ENCODE data around the gene PLEKHA8.

The PLEKHA8 gene

DNA sequence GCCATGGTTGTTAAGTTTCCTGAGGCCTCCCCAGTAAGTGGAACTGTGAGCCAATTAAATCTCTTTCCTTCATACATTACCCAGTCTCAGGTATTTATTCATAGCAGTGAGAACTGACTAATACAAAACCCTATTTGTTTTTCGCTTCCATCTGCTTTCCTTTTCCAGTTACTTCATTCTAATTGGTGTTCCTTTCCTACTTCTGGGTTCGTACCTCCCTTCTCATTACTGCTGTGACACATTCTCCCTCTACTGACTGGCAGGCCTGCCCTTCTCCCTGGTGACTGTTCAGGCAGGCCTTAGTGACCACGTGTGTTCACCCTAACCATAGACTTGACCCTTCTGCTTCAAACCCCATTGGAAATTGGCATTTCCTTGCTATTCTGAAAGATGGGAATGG, 144.2 kb downstream of the PLEKHA8 start:
- no peak overlapping the region for H3K27ac ChIP-seq
- TF ChIP-seq, protein P1, sequence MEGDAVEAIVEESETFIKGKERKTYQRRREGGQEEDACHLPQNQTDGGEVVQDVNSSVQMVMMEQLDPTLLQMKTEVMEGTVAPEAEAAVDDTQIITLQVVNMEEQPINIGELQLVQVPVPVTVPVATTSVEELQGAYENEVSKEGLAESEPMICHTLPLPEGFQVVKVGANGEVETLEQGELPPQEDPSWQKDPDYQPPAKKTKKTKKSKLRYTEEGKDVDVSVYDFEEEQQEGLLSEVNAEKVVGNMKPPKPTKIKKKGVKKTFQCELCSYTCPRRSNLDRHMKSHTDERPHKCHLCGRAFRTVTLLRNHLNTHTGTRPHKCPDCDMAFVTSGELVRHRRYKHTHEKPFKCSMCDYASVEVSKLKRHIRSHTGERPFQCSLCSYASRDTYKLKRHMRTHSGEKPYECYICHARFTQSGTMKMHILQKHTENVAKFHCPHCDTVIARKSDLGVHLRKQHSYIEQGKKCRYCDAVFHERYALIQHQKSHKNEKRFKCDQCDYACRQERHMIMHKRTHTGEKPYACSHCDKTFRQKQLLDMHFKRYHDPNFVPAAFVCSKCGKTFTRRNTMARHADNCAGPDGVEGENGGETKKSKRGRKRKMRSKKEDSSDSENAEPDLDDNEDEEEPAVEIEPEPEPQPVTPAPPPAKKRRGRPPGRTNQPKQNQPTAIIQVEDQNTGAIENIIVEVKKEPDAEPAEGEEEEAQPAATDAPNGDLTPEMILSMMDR (conservative IDR thresholded peaks at IDR 0.05), result no peak

DNA sequence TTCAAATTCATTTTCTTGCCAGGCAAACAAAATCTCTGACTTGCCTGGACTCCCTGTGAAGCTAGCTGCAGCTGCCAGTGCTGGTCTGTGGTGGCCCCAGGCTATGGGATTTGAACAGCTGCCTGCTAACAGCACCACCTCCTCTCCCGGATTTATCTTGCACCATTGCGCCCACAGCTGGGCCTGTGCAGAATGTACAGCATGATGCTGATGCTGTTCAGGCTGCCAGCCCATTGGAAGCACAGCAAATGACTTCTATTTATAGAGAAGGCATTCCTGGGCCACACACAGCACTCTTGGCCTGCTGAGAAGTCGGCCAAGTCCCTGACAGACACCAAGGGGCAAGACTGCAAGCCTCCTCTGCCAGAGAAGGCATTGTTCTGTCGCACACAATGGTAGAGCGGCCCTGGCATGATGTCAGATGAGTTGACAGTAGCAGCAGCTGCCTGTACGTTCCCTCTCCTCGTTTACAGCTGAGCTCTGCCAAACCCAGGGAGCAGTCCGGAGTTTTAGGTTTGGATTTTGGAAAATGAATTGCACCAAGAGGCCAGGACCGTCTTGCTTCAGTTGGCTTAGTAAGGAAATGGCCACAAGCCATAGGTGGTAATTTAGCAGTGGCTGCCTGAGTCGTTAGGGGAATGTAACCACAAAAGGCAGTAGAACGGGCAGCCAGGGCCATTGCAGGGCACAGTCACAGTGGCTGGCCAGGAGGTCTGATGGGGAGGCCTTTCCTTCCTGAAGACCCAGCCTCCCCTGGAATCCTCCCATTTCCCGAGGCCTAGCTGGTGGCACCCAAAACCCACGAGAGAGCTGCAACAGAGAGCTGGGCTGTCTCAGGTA, 145.1 kb downstream of the PLEKHA8 start:
- no peak overlapping the region for H3K27ac ChIP-seq
- TF ChIP-seq, protein P1 (conservative IDR thresholded peaks at IDR 0.05), result no peak

DNA sequence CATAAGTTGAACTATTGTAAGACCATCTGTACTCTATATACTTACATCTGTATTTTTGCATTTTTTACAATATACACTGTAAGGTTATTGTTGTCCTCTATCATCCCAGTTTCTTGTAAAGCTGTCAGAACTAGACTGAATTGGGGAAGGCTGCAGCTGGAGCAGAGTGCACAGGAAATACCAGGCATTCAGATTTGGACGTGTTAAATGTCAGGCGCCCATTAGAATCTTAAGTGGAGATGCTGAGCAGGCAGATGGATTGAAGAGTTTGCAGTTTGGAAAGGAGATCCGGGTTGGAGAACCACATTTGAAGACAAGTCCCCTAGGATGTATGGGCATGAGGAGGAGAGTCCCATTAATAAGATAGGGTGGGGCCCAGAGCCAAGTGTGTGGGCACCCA, 147.0 kb downstream of the PLEKHA8 start:
- H3K27ac ChIP-seq, result no peak overlapping the region
- TF ChIP-seq, protein P1 (conservative IDR thresholded peaks at IDR 0.05), result no peak

DNA sequence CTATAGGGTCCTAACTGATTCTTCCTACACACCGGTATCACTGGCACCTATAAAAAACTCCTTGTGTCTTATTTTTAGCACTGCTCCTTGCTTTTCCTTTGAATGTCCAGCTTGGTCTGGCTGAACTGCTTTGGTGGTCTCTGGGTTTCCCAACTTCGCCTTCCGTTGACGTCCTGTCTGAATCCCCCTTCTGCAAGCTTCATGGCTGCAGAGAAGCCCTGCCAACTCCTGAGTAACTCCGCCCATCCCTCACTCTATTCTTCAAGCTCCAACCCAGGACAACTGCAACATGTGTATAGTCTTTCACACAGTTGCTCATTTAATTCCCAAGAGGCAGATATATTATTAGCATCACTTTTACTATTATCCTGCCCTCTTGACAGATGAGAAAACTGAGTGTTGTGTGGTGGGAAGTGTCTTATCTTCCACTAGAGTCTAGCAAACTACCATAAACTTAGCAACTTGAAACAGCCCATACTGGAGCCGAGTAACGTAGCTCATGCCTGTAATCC, 147.5 kb downstream of the PLEKHA8 start:
- TF ChIP-seq, protein P1 (conservative IDR thresholded peaks at IDR 0.05), result no peak
- no peak overlapping the region for H3K27ac ChIP-seq

DNA sequence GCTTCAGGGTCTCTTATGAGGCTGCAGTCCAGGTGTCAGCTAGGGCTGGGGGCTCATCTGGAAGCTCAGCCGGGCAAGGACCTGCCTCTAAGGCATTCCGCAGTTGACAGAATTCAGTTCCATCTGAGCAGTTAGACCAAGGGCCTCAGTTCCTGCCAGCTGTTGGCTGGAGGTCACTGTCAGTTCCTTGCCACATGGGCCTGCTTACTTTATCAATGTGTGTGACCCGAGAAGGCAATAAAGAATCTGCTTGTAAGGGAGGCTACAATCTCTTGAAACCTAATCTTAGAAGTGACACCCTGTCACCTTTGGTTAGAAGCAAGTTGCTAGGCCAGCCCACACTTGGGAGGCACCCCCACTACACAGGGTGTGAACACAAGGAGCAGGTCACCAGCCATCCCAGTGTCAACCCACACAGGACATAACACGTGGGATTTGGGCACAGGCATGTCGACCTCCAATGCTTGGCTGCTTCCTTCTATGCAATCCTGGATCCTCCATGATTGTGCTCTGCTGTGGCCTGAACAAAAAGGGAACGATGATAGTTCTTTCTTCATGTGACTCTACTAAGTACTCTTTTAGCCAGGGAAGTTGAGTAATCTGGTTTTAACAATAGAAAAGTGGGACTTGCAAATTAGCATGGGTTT, 148.4 kb downstream of the PLEKHA8 start:
- TF ChIP-seq, protein P1 (conservative IDR thresholded peaks at IDR 0.05), result no peak
- no peak overlapping the region for H3K27ac ChIP-seq

DNA sequence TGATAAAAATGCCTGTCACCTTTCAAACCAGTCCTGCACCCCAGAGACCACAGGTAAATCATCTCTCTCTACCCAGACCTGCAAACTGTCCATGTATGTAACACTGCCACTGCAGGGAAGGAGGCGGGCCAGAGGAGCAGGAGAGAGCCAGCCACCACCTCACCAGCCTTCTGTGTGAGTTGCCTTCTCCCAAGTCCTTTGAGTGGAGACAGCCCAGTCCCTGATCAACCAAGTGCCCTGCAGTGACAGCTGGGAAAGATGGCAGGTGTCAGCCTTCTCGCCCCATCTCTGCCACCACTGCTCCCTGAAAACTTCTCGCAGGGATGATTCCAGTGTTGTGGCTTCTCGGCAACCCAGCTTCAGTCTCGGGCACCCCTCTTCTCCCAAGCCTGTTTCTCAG, 149.0 kb downstream of the PLEKHA8 start:
- no peak overlapping the region for H3K27ac ChIP-seq
- TF ChIP-seq, protein P1 (conservative IDR thresholded peaks at IDR 0.05), result no peak

DNA sequence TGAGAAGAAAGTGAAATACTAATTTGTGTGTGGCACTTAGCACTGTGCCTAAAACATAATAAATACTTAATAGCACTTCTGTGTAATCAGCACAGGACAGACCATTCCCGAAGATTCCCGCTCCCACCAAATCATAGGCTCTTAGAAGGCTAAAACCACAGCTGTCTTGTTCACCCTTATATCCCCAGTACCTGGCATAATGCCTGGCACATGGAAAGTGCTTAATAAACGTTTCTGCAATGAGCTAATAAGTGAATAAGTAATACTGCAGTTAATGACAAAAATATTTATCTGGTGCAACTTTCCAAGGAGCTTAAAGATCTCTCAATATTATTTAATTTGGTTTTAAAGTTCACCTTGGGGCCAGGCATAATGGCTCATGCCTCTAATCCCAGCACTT, 149.8 kb downstream of the PLEKHA8 start:
- no peak overlapping the region for H3K27ac ChIP-seq
- TF ChIP-seq, protein P1 (conservative IDR thresholded peaks at IDR 0.05), result no peak

All from VCaP (cell line).